ENCODE data around the gene C2CD5.
"Not testable (repeated sequence)": the region's sequence is repeated elsewhere in the genome, so short reads cannot be mapped to it uniquely, and the experiment has no call there.

The C2CD5 gene

GRCh38 chr12:22544038-22544979 lies at the start of gene C2CD5:
C2CD5 (minus strand) TSS chr12:22544542; CDS start chr12:22544150, 392 bp downstream.
- DNase-seq (ENCODE audit: low read depth), result peak; percentile 98

GRCh38 chr12:22593864-22594263 lies 49.5 kb upstream of the C2CD5 start:
- DNase-seq (ENCODE audit: low read depth), result no peak

- no peak for DNase-seq (ENCODE audit: low read depth)
Observed at GRCh38 chr12:22588817-22589216, 44.5 kb upstream of the C2CD5 start.

GRCh38 chr12:22578328-22578727 lies 34.0 kb upstream of the C2CD5 start:
- DNase-seq (ENCODE audit: low read depth), result no peak

- no peak for DNase-seq (ENCODE audit: low read depth)
Observed at GRCh38 chr12:22577667-22578066, 33.3 kb upstream of the C2CD5 start.

- DNase-seq (ENCODE audit: low read depth), result no peak
Observed at GRCh38 chr12:22576473-22576872, 32.1 kb upstream of the C2CD5 start.

- peak; percentile 5 for DNase-seq (ENCODE audit: low read depth)
Observed at GRCh38 chr12:22576065-22576464, 31.7 kb upstream of the C2CD5 start.

GRCh38 chr12:22574921-22575320 lies 30.6 kb upstream of the C2CD5 start:
- DNase-seq (ENCODE audit: low read depth), result no peak

- no peak for DNase-seq (ENCODE audit: low read depth)
Observed at GRCh38 chr12:22573181-22573580, 28.8 kb upstream of the C2CD5 start.

- DNase-seq (ENCODE audit: low read depth), result no peak
Observed at GRCh38 chr12:22569253-22569652, 24.9 kb upstream of the C2CD5 start.

GRCh38 chr12:22562036-22563028 lies 18.0 kb upstream of the C2CD5 start:
- DNase-seq (ENCODE audit: low read depth), result no peak

- not testable (repeated sequence) for DNase-seq (ENCODE audit: low read depth)
Observed at GRCh38 chr12:22554750-22555149, 10.4 kb upstream of the C2CD5 start.

- DNase-seq (ENCODE audit: low read depth), result no peak
Observed at GRCh38 chr12:22551624-22552023, 7.3 kb upstream of the C2CD5 start.

- no peak for DNase-seq (ENCODE audit: low read depth)
Observed at GRCh38 chr12:22545255-22545654, 913 bp upstream of the C2CD5 start.

GRCh38 chr12:22543246-22544037 lies 900 bp downstream of the C2CD5 start:
- DNase-seq (ENCODE audit: low read depth), result peak; percentile 15

- no peak for DNase-seq (ENCODE audit: low read depth)
Observed at GRCh38 chr12:22541496-22542155, 2.7 kb downstream of the C2CD5 start.

GRCh38 chr12:22539055-22539454 lies 5.3 kb downstream of the C2CD5 start:
- no peak for DNase-seq (ENCODE audit: low read depth)

- peak; percentile 24 for DNase-seq (ENCODE audit: low read depth)
Observed at GRCh38 chr12:22538311-22538710, 6.0 kb downstream of the C2CD5 start.

- no peak for DNase-seq (ENCODE audit: low read depth)
Observed at GRCh38 chr12:22536971-22537544, 7.3 kb downstream of the C2CD5 start.

- no peak for DNase-seq (ENCODE audit: low read depth)
Observed at GRCh38 chr12:22536346-22536945, 7.9 kb downstream of the C2CD5 start.
